ENCODE results near the gene ING5.
A peak's percentile ranks its signal among the peaks of the same experiment; 100 is the strongest.

Gene ING5

GRCh38 chr2:241721852-241722251 lies 20.0 kb downstream of the ING5 start:
- Histone ChIP-seq H3K4me1 (ENCODE audit: insufficient read depth, low read length) (no peaks in the 10 kb centered on the region), H3K9me3 (ENCODE audit: insufficient read depth, low read length, severe bottlenecking) (peaks cover 24% of the 10 kb centered on the region), H3K79me2 (ENCODE audit: insufficient read depth, low read length) (no peaks in the 10 kb centered on the region), H4K20me1 (ENCODE audit: insufficient read depth, low read length) (no peaks in the 10 kb centered on the region), H3K27me3 (ENCODE audit: insufficient read depth, low read length, poor library complexity) (no peaks in the 10 kb centered on the region), H3K4me3 (ENCODE audit: low read depth in 1 of 2, low read length in 2 of 2) (no peak overlapping the region), H3K36me3 (ENCODE audit: insufficient read depth, low read length) (peaks cover 82% of the 10 kb centered on the region), H3K4me2 (ENCODE audit: insufficient read depth, low read length) (no peak overlapping the region), H3K27ac (ENCODE audit: low read length) (no peak overlapping the region), H2AFZ (ENCODE audit: low read depth, low read length) (no peak overlapping the region), H3K9ac (ENCODE audit: low read depth, low read length) (no peak overlapping the region)
- ATAC-seq (ENCODE audit: insufficient read depth, low read depth): no peak
- TF ChIP-seq, protein P1, sequence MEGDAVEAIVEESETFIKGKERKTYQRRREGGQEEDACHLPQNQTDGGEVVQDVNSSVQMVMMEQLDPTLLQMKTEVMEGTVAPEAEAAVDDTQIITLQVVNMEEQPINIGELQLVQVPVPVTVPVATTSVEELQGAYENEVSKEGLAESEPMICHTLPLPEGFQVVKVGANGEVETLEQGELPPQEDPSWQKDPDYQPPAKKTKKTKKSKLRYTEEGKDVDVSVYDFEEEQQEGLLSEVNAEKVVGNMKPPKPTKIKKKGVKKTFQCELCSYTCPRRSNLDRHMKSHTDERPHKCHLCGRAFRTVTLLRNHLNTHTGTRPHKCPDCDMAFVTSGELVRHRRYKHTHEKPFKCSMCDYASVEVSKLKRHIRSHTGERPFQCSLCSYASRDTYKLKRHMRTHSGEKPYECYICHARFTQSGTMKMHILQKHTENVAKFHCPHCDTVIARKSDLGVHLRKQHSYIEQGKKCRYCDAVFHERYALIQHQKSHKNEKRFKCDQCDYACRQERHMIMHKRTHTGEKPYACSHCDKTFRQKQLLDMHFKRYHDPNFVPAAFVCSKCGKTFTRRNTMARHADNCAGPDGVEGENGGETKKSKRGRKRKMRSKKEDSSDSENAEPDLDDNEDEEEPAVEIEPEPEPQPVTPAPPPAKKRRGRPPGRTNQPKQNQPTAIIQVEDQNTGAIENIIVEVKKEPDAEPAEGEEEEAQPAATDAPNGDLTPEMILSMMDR (IDR thresholded peaks at IDR 0.05; ENCODE audit: borderline replicate concordance, extremely low read depth, low read length, poor library complexity, severe bottlenecking): no peak
- TF ChIP-seq EZH2 (IDR thresholded peaks at IDR 0.05; ENCODE audit: borderline replicate concordance, low read depth, low read length, severe bottlenecking): no peak
- no peak for DNase-seq

GRCh38 chr2:241722896-241723454 lies 21.1 kb downstream of the ING5 start:
- ATAC-seq (ENCODE audit: insufficient read depth, low read depth) (no peak), DNase-seq (no peak)
- no peak for TF ChIP-seq EZH2 (IDR thresholded peaks at IDR 0.05; ENCODE audit: borderline replicate concordance, low read depth, low read length, severe bottlenecking)
- TF ChIP-seq, protein P1 (IDR thresholded peaks at IDR 0.05; ENCODE audit: borderline replicate concordance, extremely low read depth, low read length, poor library complexity, severe bottlenecking): no peak
- H3K9ac ChIP-seq (ENCODE audit: low read depth, low read length): no peak overlapping the region
- H3K9me3 ChIP-seq (ENCODE audit: insufficient read depth, low read length, severe bottlenecking): peaks cover 24% of the 10 kb centered on the region
- H3K27me3 ChIP-seq (ENCODE audit: insufficient read depth, low read length, poor library complexity): no peaks in the 10 kb centered on the region
- peaks cover 74% of the 10 kb centered on the region for H3K36me3 ChIP-seq (ENCODE audit: insufficient read depth, low read length)
- no peaks in the 10 kb centered on the region for H3K4me1 ChIP-seq (ENCODE audit: insufficient read depth, low read length)
- H3K79me2 ChIP-seq (ENCODE audit: insufficient read depth, low read length): no peaks in the 10 kb centered on the region
- H3K4me3 ChIP-seq (ENCODE audit: low read depth in 1 of 2, low read length in 2 of 2): no peak overlapping the region
- no peak overlapping the region for H3K4me2 ChIP-seq (ENCODE audit: insufficient read depth, low read length)
- H3K27ac ChIP-seq (ENCODE audit: low read length): no peak overlapping the region
- H2AFZ ChIP-seq (ENCODE audit: low read depth, low read length): no peak overlapping the region
- H4K20me1 ChIP-seq (ENCODE audit: insufficient read depth, low read length): no peaks in the 10 kb centered on the region

DNA sequence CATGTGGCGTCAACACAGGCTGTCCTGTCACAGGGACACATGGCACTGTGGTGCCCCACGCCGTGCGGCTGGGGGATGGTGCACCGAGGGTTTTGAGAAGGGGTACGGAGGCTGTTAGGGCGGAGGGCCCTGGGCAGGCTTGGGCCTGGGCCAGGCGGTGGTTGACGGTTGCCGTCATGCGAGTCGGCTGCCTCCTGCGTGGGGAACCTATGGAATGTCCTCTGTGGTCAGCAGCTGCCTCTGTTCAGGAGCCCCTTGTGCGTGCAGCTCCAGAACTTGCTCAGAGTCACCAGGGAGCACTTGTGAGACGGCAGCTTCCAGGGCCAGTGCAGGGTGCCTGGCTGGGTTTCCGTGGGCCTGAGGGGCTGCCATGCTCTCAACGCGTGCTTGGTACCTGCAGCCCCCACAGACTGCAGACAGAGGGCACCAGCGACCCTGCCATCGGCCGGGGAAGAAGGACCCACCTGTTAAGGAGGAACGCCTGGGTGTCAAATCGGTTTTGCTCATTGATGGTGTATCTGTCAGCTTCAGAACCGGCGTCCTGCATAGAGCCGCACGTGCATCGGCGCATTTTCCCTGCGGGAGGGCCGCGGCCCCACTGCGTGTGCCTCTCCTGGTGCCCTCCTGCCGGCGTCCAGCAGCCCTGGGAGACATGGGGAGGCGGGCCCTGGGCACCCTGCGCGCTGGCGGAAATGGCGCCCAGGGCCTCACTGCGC lies 22.6 kb downstream of the ING5 start:
- no peaks in the 10 kb centered on the region for H3K4me1 ChIP-seq (ENCODE audit: insufficient read depth, low read length)
- no peaks in the 10 kb centered on the region for H3K27me3 ChIP-seq (ENCODE audit: insufficient read depth, low read length, poor library complexity)
- ATAC-seq (ENCODE audit: insufficient read depth, low read depth) (peak; percentile 58; the same call in 2 of the 3 replicates), DNase-seq (peak; percentile 33)
- H2AFZ ChIP-seq (ENCODE audit: low read depth, low read length): no peak overlapping the region
- peaks cover 24% of the 10 kb centered on the region for H3K9me3 ChIP-seq (ENCODE audit: insufficient read depth, low read length, severe bottlenecking)
- H3K27ac ChIP-seq (ENCODE audit: low read length): no peak overlapping the region
- H3K79me2 ChIP-seq (ENCODE audit: insufficient read depth, low read length): no peaks in the 10 kb centered on the region
- H3K36me3 ChIP-seq (ENCODE audit: insufficient read depth, low read length): peaks cover 64% of the 10 kb centered on the region
- H3K4me2 ChIP-seq (ENCODE audit: insufficient read depth, low read length): no peak overlapping the region
- no peak overlapping the region for H3K9ac ChIP-seq (ENCODE audit: low read depth, low read length)
- H4K20me1 ChIP-seq (ENCODE audit: insufficient read depth, low read length): no peaks in the 10 kb centered on the region
- no peak overlapping the region for H3K4me3 ChIP-seq (ENCODE audit: low read depth in 1 of 2, low read length in 2 of 2)
- TF ChIP-seq EZH2 (IDR thresholded peaks at IDR 0.05; ENCODE audit: borderline replicate concordance, low read depth, low read length, severe bottlenecking): no peak
- TF ChIP-seq, protein P1 (IDR thresholded peaks at IDR 0.05; ENCODE audit: borderline replicate concordance, extremely low read depth, low read length, poor library complexity, severe bottlenecking): peak; percentile 60
